Measurements from ENCODE around the gene YPEL2. TPM values are rescaled to one million over a fixed set of nuclear protein-coding genes. Genes with fewer than 3 reads are reported as not detected.

YPEL2 gene
- total and polyA plus RNA-seq, 2 of the 13 experiments (the other 11 are each of a cell fraction or from before 2014, with no cell fraction given) = 8.5 to 21.1 TPM

- no peak for TF ChIP-seq NR0B2 (CRISPR knock-in tag; IDR thresholded peaks at IDR 0.05)
- TF ChIP-seq ZBTB2 (CRISPR knock-in tag; IDR thresholded peaks at IDR 0.05; ENCODE audit: low read depth) = no peak
- TF ChIP-seq AHDC1 (CRISPR knock-in tag; IDR thresholded peaks at IDR 0.05; ENCODE audit: borderline replicate concordance) = no peak
- no peak for TF ChIP-seq ZNF788 (CRISPR knock-in tag; IDR thresholded peaks at IDR 0.05; ENCODE audit: borderline replicate concordance)
- no peak for TF ChIP-seq NFIC (IDR thresholded peaks at IDR 0.05; ENCODE audit: low read length)
- TF ChIP-seq SIN3B (IDR thresholded peaks at IDR 0.05; ENCODE audit: low read length) = no peak
- no peak for TF ChIP-seq ZNF329 (CRISPR knock-in tag; IDR thresholded peaks at IDR 0.05; ENCODE audit: low read depth)
- peak; percentile 47; the same call in 1 of the 2 replicates for TF ChIP-seq NFE2 (CRISPR knock-in tag; IDR thresholded peaks at IDR 0.05)
- TF ChIP-seq MAFK (conservative IDR thresholded peaks at IDR 0.05 in 1 of 2, IDR thresholded peaks at IDR 0.05 in 1 of 2; ENCODE audit: low read length in 2 of 2) = peak; percentile 88 to 92
- no peak for TF ChIP-seq SMYD3 (CRISPR knock-in tag; IDR thresholded peaks at IDR 0.05)
- no peak for TF ChIP-seq ISX (CRISPR knock-in tag; conservative IDR thresholded peaks at IDR 0.05)
- TF ChIP-seq ZZZ3 (CRISPR knock-in tag; IDR thresholded peaks at IDR 0.05; ENCODE audit: borderline replicate concordance) = 0 out of 2 replicates have a peak, but pooled peaks have one; percentile 34
- no peak for TF ChIP-seq ZBTB7B (CRISPR knock-in tag; IDR thresholded peaks at IDR 0.05)
- TF ChIP-seq LCORL (IDR thresholded peaks at IDR 0.05) = no peak
- TF ChIP-seq LCORL (CRISPR knock-in tag; IDR thresholded peaks at IDR 0.05) = peak; percentile 55
- TF ChIP-seq HNRNPL (IDR thresholded peaks at IDR 0.05; ENCODE audit: low read depth, low read length) = no peak
- TF ChIP-seq ARID4A (CRISPR knock-in tag; IDR thresholded peaks at IDR 0.05; ENCODE audit: borderline replicate concordance) = peak; percentile 42; the same call in 1 of the 2 replicates
Measured at GRCh38 chr17:59423137-59423724, 91.8 kb downstream of the YPEL2 start (continued).
